H9 (cell line): ENCODE measurements around the gene RASGRP4. TPM values are rescaled to one million over a fixed set of nuclear protein-coding genes. Genes with fewer than 3 reads are reported as not detected.

Source experiments
- DNase-seq: peaks from one replicate; pipeline ENCODE4 v3.0.0-alpha.2; 2017
- H2AFZ ChIP-seq: one replicate; pipeline ENCODE4 v1.6.1; 2013; ENCODE audit warnings: mild to moderate bottlenecking, low read length, control low read depth, moderate library complexity
- H2AK5ac ChIP-seq: 2 replicates; pipeline ENCODE4 v1.6.1; 2013; ENCODE audit warnings: low read length, control low read depth, mixed read lengths; ENCODE audit not compliant: insufficient read length
- H2BK120ac ChIP-seq: one replicate; pipeline ENCODE4 v1.6.1; 2013; ENCODE audit warnings: low read depth, mild to moderate bottlenecking, low read length, control low read depth, inconsistent platforms; ENCODE audit not compliant: poor library complexity, severe bottlenecking
- H2BK12ac ChIP-seq: 2 replicates; pipeline ENCODE4 v1.6.1; 2013; ENCODE audit warnings: low read length, control low read depth, mixed read lengths, low read depth; ENCODE audit not compliant: insufficient read length
- H2BK15ac ChIP-seq: 2 replicates; pipeline ENCODE4 v1.6.1; 2013; ENCODE audit warnings: low read depth, low read length, control low read depth
- H2BK20ac ChIP-seq: one replicate; pipeline ENCODE4 v1.6.1; 2013; ENCODE audit warnings: low read depth, mild to moderate bottlenecking, low read length, control low read depth, inconsistent platforms; ENCODE audit not compliant: poor library complexity, severe bottlenecking
- H2BK5ac ChIP-seq: 2 replicates; pipeline ENCODE4 v1.6.1; 2013; ENCODE audit warnings: low read length, control low read depth, mixed read lengths; ENCODE audit not compliant: insufficient read length
- H3K14ac ChIP-seq: 2 replicates; pipeline ENCODE4 v1.6.1; 2013; ENCODE audit warnings: low read length, control low read depth; ENCODE audit not compliant: insufficient read depth
- H3K18ac ChIP-seq: 2 replicates; pipeline ENCODE4 v1.6.1; 2013; ENCODE audit warnings: low read depth, mild to moderate bottlenecking, mixed read lengths, low read length, control low read depth; ENCODE audit not compliant: insufficient read length
- H3K23ac ChIP-seq: 2 replicates; pipeline ENCODE4 v1.6.1; 2013; ENCODE audit warnings: low read length, control low read depth, mixed read lengths, low read depth; ENCODE audit not compliant: insufficient read length
- H3K23me2 ChIP-seq: 2 replicates; pipeline ENCODE4 v1.6.1; 2013; ENCODE audit warnings: low read depth, mild to moderate bottlenecking, mixed read lengths, low read length, control low read depth; ENCODE audit not compliant: insufficient read length, poor library complexity, severe bottlenecking
- H3K27ac ChIP-seq: 2 replicates; pipeline ENCODE4 v1.5.1; 2013; ENCODE audit warnings: low read length, control low read depth, mixed read lengths, low read depth; ENCODE audit not compliant: insufficient read length
- H3K27me3 ChIP-seq: 2 replicates; pipeline ENCODE4 v1.6.1; 2013; ENCODE audit warnings: low read length, control low read depth, inconsistent platforms; ENCODE audit not compliant: insufficient read depth
- H3K4ac ChIP-seq: 2 replicates; pipeline ENCODE4 v1.6.1; 2013; ENCODE audit warnings: low read depth, mild to moderate bottlenecking, control low read depth, inconsistent platforms, low read length, moderate library complexity
- H3K4me1 ChIP-seq: 2 replicates; pipeline ENCODE4 v1.6.1; 2013; ENCODE audit warnings: low read length, control low read depth, inconsistent platforms; ENCODE audit not compliant: insufficient read depth
- H3K4me2 ChIP-seq: 2 replicates; pipeline ENCODE4 v1.6.1; 2013; ENCODE audit warnings: low read length, control low read depth, mixed read lengths; ENCODE audit not compliant: insufficient read length, insufficient read depth
- H3K56ac ChIP-seq: 2 replicates; pipeline ENCODE4 v1.6.1; 2013; ENCODE audit warnings: low read depth, mild to moderate bottlenecking, mixed read lengths, low read length, control low read depth; ENCODE audit not compliant: insufficient read length
- H3K79me1 ChIP-seq: 2 replicates; pipeline ENCODE4 v1.6.1; 2013; ENCODE audit warnings: low read depth, mild to moderate bottlenecking, moderate library complexity, low read length, control low read depth, inconsistent platforms; ENCODE audit not compliant: insufficient read depth, poor library complexity, severe bottlenecking
- H3K79me2 ChIP-seq: 2 replicates; pipeline ENCODE4 v1.6.1; 2013; ENCODE audit warnings: low read length, control low read depth, inconsistent platforms; ENCODE audit not compliant: insufficient read depth
- H3K9ac ChIP-seq: 2 replicates; pipeline ENCODE4 v1.6.1; 2013; ENCODE audit warnings: low read length, control low read depth, mixed read lengths; ENCODE audit not compliant: insufficient read length; ENCODE audit errors: extremely low read depth
- H3K9me3 ChIP-seq: one replicate; pipeline ENCODE4 v1.6.1; 2013; ENCODE audit warnings: low read depth, low read length, inconsistent platforms; ENCODE audit not compliant: control insufficient read depth
- H3T11ph ChIP-seq: one replicate; pipeline ENCODE4 v1.6.1; 2013; ENCODE audit warnings: mild to moderate bottlenecking, low read length, control low read depth, inconsistent platforms
- H4K20me1 ChIP-seq: one replicate; pipeline ENCODE4 v1.6.1; 2013; ENCODE audit not compliant: control insufficient read depth, insufficient read length, insufficient read depth
- H4K5ac ChIP-seq: 2 replicates; pipeline ENCODE4 v1.6.1; 2013; ENCODE audit warnings: low read depth, mild to moderate bottlenecking, mixed read lengths, low read length, control low read depth; ENCODE audit not compliant: insufficient read length
- H4K8ac ChIP-seq: replicated peaks from 2 replicates; pipeline ENCODE4 v1.6.1; 2013; ENCODE audit warnings: low read length, control low read depth, mixed read lengths, low read depth; ENCODE audit not compliant: insufficient read length
- H4K91ac ChIP-seq: 2 replicates; pipeline ENCODE4 v1.6.1; 2013; ENCODE audit warnings: low read depth, mild to moderate bottlenecking, moderate library complexity, mixed read lengths, low read length, control low read depth; ENCODE audit not compliant: insufficient read length
- H3K27ac Mint-ChIP-seq, 3 experiments: 2 replicates in 2 of 3; 3 replicates in 1 of 3; pipeline ENCODE4 v1.8.0; 2020 to 2021; ENCODE audit warnings: mixed read lengths in 3 of 3, mild to moderate bottlenecking in 1 of 3, moderate library complexity in 1 of 3
- H3K27me3 Mint-ChIP-seq: 2 replicates; pipeline ENCODE4 v1.8.0; 2021; ENCODE audit warnings: low read depth, mild to moderate bottlenecking, moderate library complexity, mixed read lengths
- H3K36me3 Mint-ChIP-seq, 3 experiments: 2 replicates in 2 of 3; 3 replicates in 1 of 3; pipeline ENCODE4 v1.8.0; 2020 to 2021; ENCODE audit warnings: low read depth in 3 of 3, mixed read lengths in 3 of 3; ENCODE audit not compliant: insufficient read depth in 1 of 3
- H3K4me1 Mint-ChIP-seq, 2 experiments: 2 replicates each; pipeline ENCODE4 v1.8.0; 2020; ENCODE audit warnings: mixed read lengths in 2 of 2
- H3K4me3 Mint-ChIP-seq, 2 experiments: 2 replicates in 1 of 2; 3 replicates in 1 of 2; pipeline ENCODE4 v1.8.0; 2020 to 2021; ENCODE audit warnings: mild to moderate bottlenecking in 2 of 2, mixed read lengths in 2 of 2, moderate library complexity in 1 of 2
- H3K9me3 Mint-ChIP-seq, 2 experiments: 2 replicates in 1 of 2; 3 replicates in 1 of 2; pipeline ENCODE4 v1.8.0; 2020; ENCODE audit warnings: mild to moderate bottlenecking in 2 of 2, mixed read lengths in 2 of 2, moderate library complexity in 1 of 2
- CTCF ChIP-seq: fragments of 200-600 bp; sonication (generic); conservative IDR thresholded peaks from 3 replicates; pipeline ENCODE4 v1.8.0; 2021; ENCODE audit warnings: antibody characterized with exemption, mild to moderate bottlenecking
- WGBS: extraction: QIAGEN DNeasy Blood & Tissue Kit; methylation state at CpG from one replicate; pipeline ENCODE4 v1.1.7; 2013; ENCODE audit warnings: missing lambda C conversion rate, low lambda C conversion rate, mixed read lengths; ENCODE audit not compliant: insufficient read length; ENCODE audit errors: extremely low coverage; 5-methylcytosine and 5-hydroxymethylcytosine counted together
- total RNA-seq: library from RNA; stranded (reverse); gene quantifications from 2 replicates; pipeline ENCODE4 v1.2.1, GENCODE V29; 2021

The RASGRP4 gene
- total RNA-seq, 1 experiment from 2014 or later = 0.28 TPM

DNA sequence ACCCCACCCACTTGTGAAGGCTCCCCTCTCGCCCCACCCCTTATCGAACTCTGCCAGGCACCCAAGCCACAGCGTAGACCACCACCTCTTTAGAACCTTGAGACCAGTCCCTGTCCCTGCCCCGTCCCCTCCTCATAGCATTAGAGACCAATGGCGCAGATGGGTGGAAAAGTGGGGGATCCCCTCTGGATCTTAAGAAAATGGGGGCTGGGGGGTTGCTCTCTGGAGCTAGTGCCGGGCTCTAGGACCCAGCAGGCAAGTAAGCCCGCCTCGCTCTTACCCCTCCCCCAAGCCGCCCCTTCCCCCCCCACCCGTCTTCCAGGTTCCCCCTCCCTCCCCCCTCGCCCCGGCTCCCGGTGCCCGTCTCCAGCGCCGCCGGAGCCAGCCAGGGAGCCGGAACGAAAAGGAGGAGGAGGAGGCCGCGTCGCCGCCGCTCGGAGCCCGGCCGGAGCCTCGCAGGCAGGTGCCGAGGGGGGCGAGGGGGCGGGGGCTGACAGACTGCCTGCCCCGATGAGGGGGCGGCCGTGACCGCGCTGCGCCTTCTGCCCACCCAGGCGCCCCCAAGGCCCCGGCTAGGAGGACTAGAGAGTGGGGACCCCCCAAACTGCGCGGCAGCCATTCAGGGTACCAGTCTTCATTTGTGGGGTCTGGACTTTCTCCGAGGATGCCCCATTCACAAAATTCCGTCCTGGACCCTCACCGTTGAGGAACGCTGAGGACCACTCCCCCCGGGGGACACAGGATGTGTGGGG, 37.5 kb downstream of the RASGRP4 start, which contains the start of gene SPRED3:
TSS of gene SPRED3 (plus strand) at position 349 of the 752 bp plus-strand sequence. CDS start 1,606 bp downstream, outside the sequence.
- no peak for TF ChIP-seq CTCF
- Histone ChIP-seq H2AFZ (peak within 1 kb of the TSS; percentile 70), H4K8ac (no peak within 1 kb of the TSS), H2BK120ac (peak within 1 kb of the TSS; percentile 15), H2AK5ac (no peak within 1 kb of the TSS), H4K20me1 (no peaks in the 10 kb centered on the region), H2BK5ac (no peak within 1 kb of the TSS), H2BK15ac (no peak within 1 kb of the TSS), H3K4me1 (no peaks in the 10 kb centered on the region; the same call in 1 of the 2 replicates), H3K4ac (no peak within 1 kb of the TSS), H3K9me3 (no peaks in the 10 kb centered on the region), H3K27ac (no peak within 1 kb of the TSS), H3K79me2 (no peaks in the 10 kb centered on the region; the same call in 1 of the 2 replicates), H3K79me1 (no peaks in the 10 kb centered on the region), H3K27me3 (no peaks in the 10 kb centered on the region), H3K56ac (no peak within 1 kb of the TSS), H3K9ac (peak within 1 kb of the TSS; percentile 63), H3K23me2 (peaks cover 35% of the 10 kb centered on the region), H3K23ac (no peak within 1 kb of the TSS), H3T11ph (no peak within 1 kb of the TSS), H4K91ac (no peak within 1 kb of the TSS), H3K14ac (peak within 1 kb of the TSS; percentile 77), H4K5ac (no peak within 1 kb of the TSS), H3K18ac (peak within 1 kb of the TSS; percentile 64), H2BK12ac (no peak within 1 kb of the TSS), H2BK20ac (no peak within 1 kb of the TSS), H3K4me2 (peak within 1 kb of the TSS; percentile 88)
- Mint-ChIP-seq H3K27me3 (peaks cover 7% of the 10 kb centered on the region; the same call in 1 of the 2 replicates), H3K4me3 (peak within 1 kb of the TSS; percentile 83 to 95), H3K9me3 (no peaks in the 10 kb centered on the region), H3K27ac (peak within 1 kb of the TSS; percentile 85 to 97 (median 97)), H3K36me3 (peaks cover 16 to 34% (median 21%) of the 10 kb centered on the region in 3 experiments), H3K4me1 (peaks cover 39 to 51% of the 10 kb centered on the region in 2 experiments)
- DNase-seq = no peak
- no CpG with 5 or more reads among the region's 46 CpGs for WGBS
